HepG2 (cell line): ENCODE measurements around the gene CHL1. TPM values are rescaled to one million over a fixed set of nuclear protein-coding genes. Genes with fewer than 3 reads are reported as not detected.
A peak's percentile ranks its signal among the peaks of the same experiment; 100 is the strongest.

Experiments
- ARID5B ChIP-seq: IDR thresholded peaks from 2 replicates; pipeline ENCODE4 v1.4.0; 2020; ENCODE audit warnings: mild to moderate bottlenecking, missing genetic modification reagents
- ARNT2 ChIP-seq: sonication (generic); formaldehyde crosslinking; IDR thresholded peaks from 2 replicates; pipeline ENCODE4 v1.8.0; 2022; ENCODE audit warnings: mild to moderate bottlenecking, low read depth, missing genetic modification reagents, moderate library complexity
- ATF7-NPFF ChIP-seq: sonication (generic); formaldehyde crosslinking; IDR thresholded peaks from 2 replicates; pipeline ENCODE4 v1.8.1; 2023; ENCODE audit warnings: mild to moderate bottlenecking, low read depth, missing genetic modification reagents, moderate library complexity
- BRF2 ChIP-seq: sonication (generic); formaldehyde crosslinking; IDR thresholded peaks from 2 replicates; pipeline ENCODE4 v1.8.1; 2022; ENCODE audit warnings: mild to moderate bottlenecking, missing genetic modification reagents
- CREBL2 ChIP-seq: sonication (generic); formaldehyde crosslinking; IDR thresholded peaks from 2 replicates; pipeline ENCODE4 v1.8.1; 2023; ENCODE audit warnings: missing genetic modification reagents, mild to moderate bottlenecking, borderline replicate concordance
- FOXA3 ChIP-seq: IDR thresholded peaks from 2 replicates; pipeline ENCODE4 v1.6.1; 2016; ENCODE audit warnings: missing genetic modification reagents, missing compliant biosample characterization
- FOXO1 ChIP-seq: sonication (generic); formaldehyde crosslinking; IDR thresholded peaks from 2 replicates; pipeline ENCODE4 v1.4.0; 2020; ENCODE audit warnings: missing genetic modification reagents
- GATAD1 ChIP-seq: IDR thresholded peaks from 2 replicates; pipeline ENCODE4 v1.6.1; 2016; ENCODE audit warnings: missing genetic modification reagents, missing compliant biosample characterization
- ISL2 ChIP-seq: sonication (generic); formaldehyde crosslinking; IDR thresholded peaks from 2 replicates; pipeline ENCODE4 v1.5.0; 2020; ENCODE audit warnings: missing genetic modification reagents
- JUN ChIP-seq: sonication (generic); formaldehyde crosslinking; IDR thresholded peaks from 2 replicates; pipeline ENCODE4 v1.4.0; 2020; ENCODE audit warnings: mild to moderate bottlenecking, missing genetic modification reagents
- NAIF1 ChIP-seq: sonication (generic); formaldehyde crosslinking; IDR thresholded peaks from 2 replicates; pipeline ENCODE4 v1.5.0; 2020; ENCODE audit warnings: mild to moderate bottlenecking, missing genetic modification reagents, borderline replicate concordance
- NR2F6 ChIP-seq, 2 experiments: IDR thresholded peaks; 2 replicates each; pipeline ENCODE4 v1.6.1; 2016; ENCODE audit warnings: antibody characterized with exemption in 1 of 2, mild to moderate bottlenecking in 1 of 2
- SIX4 ChIP-seq: sonication (generic); formaldehyde crosslinking; IDR thresholded peaks from 2 replicates; pipeline ENCODE4 v1.4.0; 2020; ENCODE audit warnings: missing genetic modification reagents
- STAT5B ChIP-seq: sonication (generic); formaldehyde crosslinking; IDR thresholded peaks from 2 replicates; pipeline ENCODE4 v1.4.0; 2020; ENCODE audit warnings: missing genetic modification reagents
- ZBTB43 ChIP-seq: sonication (generic); formaldehyde crosslinking; conservative IDR thresholded peaks from 2 replicates; pipeline ENCODE4 v1.4.0; 2020; ENCODE audit warnings: missing genetic modification reagents
- ZKSCAN8 ChIP-seq: IDR thresholded peaks from 2 replicates; pipeline ENCODE4 v1.6.1; 2016; ENCODE audit warnings: borderline replicate concordance, missing genetic modification reagents, missing compliant biosample characterization
- ZNF230 ChIP-seq: sonication (generic); formaldehyde crosslinking; IDR thresholded peaks from 2 replicates; pipeline ENCODE4 v1.4.0; 2020; ENCODE audit warnings: mild to moderate bottlenecking, missing genetic modification reagents
- ZNF317 ChIP-seq: sonication (generic); formaldehyde crosslinking; IDR thresholded peaks from 2 replicates; pipeline ENCODE4 v1.5.0; 2020; ENCODE audit warnings: mild to moderate bottlenecking, missing genetic modification reagents
- ZNF446 ChIP-seq: sonication (generic); formaldehyde crosslinking; IDR thresholded peaks from 2 replicates; pipeline ENCODE4 v1.5.0; 2020; ENCODE audit warnings: mild to moderate bottlenecking, missing genetic modification reagents
- polyA plus RNA-seq, 8 experiments: library from polyadenylated mRNA; depleted of rRNA in 3 of 8; stranded (reverse) in 7 of 8; unstranded in 1 of 8; fragments of >200 nt; fragmentation: Illumina TruSeq in 4 of 8; extraction: Trizol in 4 of 8; gene quantifications; 2 replicates each; pipeline versions ENCODE4 v1.2.1 to v1.2.3, GENCODE V29; 2011 to 2016; ENCODE audit warnings: low read depth in 4 of 8, missing spikeins in 1 of 8, mixed read lengths in 1 of 8; ENCODE audit not compliant: insufficient read depth in 1 of 8
- total RNA-seq, 5 experiments: library from RNA; depleted of rRNA; stranded (reverse); fragments of >200 nt; fragmentation: Illumina TruSeq; extraction: Trizol; gene quantifications; 2 replicates each; pipeline ENCODE4 v1.2.3, GENCODE V29; 2016; ENCODE audit warnings: low read depth in 1 of 5

Gene CHL1
- total and polyA plus RNA-seq, 2 of the 13 experiments (the other 11 are each of a cell fraction or from before 2014, with no cell fraction given) = not detected

GRCh38 chr3:264394-265156, 68.0 kb downstream of the CHL1 start (continued):
- TF ChIP-seq ZBTB43 (peak; percentile 82), ZKSCAN8 (CRISPR knock-in tag) (peak; percentile 81; the same call in 1 of the 2 replicates), ISL2 (peak; percentile 99), ARNT2 (CRISPR knock-in tag) (no peak), ZNF230 (no peak), FOXA3 (CRISPR knock-in tag) (peak; percentile 98), NAIF1 (peak; percentile 100), BRF2 (CRISPR knock-in tag) (0 out of 2 replicates have a peak, but pooled peaks have one; percentile 50), ZNF446 (CRISPR knock-in tag) (no peak), JUN (CRISPR knock-in tag) (peak; percentile 86; the same call in 1 of the 2 replicates), ARID5B (CRISPR knock-in tag) (peak; percentile 100), CREBL2 (CRISPR knock-in tag) (no peak), GATAD1 (CRISPR knock-in tag) (peak; percentile 57; the same call in 1 of the 2 replicates), ATF7-NPFF (peak; percentile 40; the same call in 1 of the 2 replicates), ZNF317 (CRISPR knock-in tag) (peak; percentile 67), SIX4 (CRISPR knock-in tag) (peak; percentile 82), FOXO1 (CRISPR knock-in tag) (peak; percentile 91), NR2F6 (IDR thresholded peaks at IDR 0.05) (peak; percentile 62; the same call in 1 of the 2 replicates), NR2F6 (CRISPR knock-in tag; IDR thresholded peaks at IDR 0.05) (peak; percentile 80), STAT5B (CRISPR knock-in tag) (no peak)
